K562 (cell line): ENCODE data around the gene SV2C. TPM values are rescaled to one million over a fixed set of nuclear protein-coding genes. Genes with fewer than 3 reads are reported as not detected.

Experiments
- BCOR ChIP-seq: fragments of 450-650 bp; IDR thresholded peaks from 2 replicates; pipeline ENCODE4 v1.6.1; 2016
- NFE2 ChIP-seq: IDR thresholded peaks from 2 replicates; pipeline ENCODE4 v1.6.1; 2014; ENCODE audit warnings: antibody characterized with exemption, low read depth
- USF1 ChIP-seq: sonication (generic); formaldehyde crosslinking; IDR thresholded peaks from 2 replicates; pipeline ENCODE4 v1.9.0; 2022; ENCODE audit warnings: mild to moderate bottlenecking, missing genetic modification reagents
- ZNF318 ChIP-seq, 2 experiments: fragments of 450-650 bp; IDR thresholded peaks; 2 replicates each; pipeline ENCODE4 v1.6.1; 2016; ENCODE audit warnings: mild to moderate bottlenecking in 2 of 2, borderline replicate concordance in 1 of 2, low read depth in 1 of 2, moderate library complexity in 1 of 2
- ZNF785 ChIP-seq: fragments of 250-450 bp; sonication (Bioruptor Pico); IDR thresholded peaks from 2 replicates; pipeline ENCODE4 v1.4.0; 2020; ENCODE audit warnings: mild to moderate bottlenecking
- polyA plus RNA-seq, 8 experiments: library from polyadenylated mRNA; depleted of rRNA in 4 of 8; stranded (reverse) in 5 of 8; unstranded in 3 of 8; fragments of >200 nt; fragmentation: Nextera tagmentation in 2 of 8; fragmentation: Illumina TruSeq in 1 of 8; extraction: Ambion mirVana in 2 of 8; extraction: Trizol in 1 of 8; gene quantifications; 2 replicates each; pipeline versions ENCODE4 v1.2.1 to v1.2.3, GENCODE V29; 2011 to 2014; ENCODE audit warnings: inconsistent platforms in 1 of 8, missing spikeins in 1 of 8
- total RNA-seq, 7 experiments: library from RNA; depleted of rRNA in 6 of 7; stranded (reverse); fragments of >200 nt in 6 of 7; fragmentation: Illumina TruSeq in 2 of 7; extraction: Trizol in 2 of 7; gene quantifications; 2 replicates each; pipeline versions ENCODE4 v1.2.1 to v1.2.3, GENCODE V29; 2011 to 2021; ENCODE audit warnings: low replicate concordance in 1 of 7
- TF ChIP-seq, protein P1 (sequence below): IDR thresholded peaks from 3 replicates; pipeline ENCODE4 v1.6.1; 2011; ENCODE audit warnings: borderline replicate concordance, mild to moderate bottlenecking, moderate library complexity; ENCODE audit not compliant: insufficient read length; ENCODE audit errors: extremely low read depth
- TF ChIP-seq, protein P2 (sequence below): fragments of 450-650 bp; conservative IDR thresholded peaks from 2 replicates; pipeline ENCODE4 v1.6.1; 2016; ENCODE audit warnings: missing genetic modification characterization, low read depth, mild to moderate bottlenecking, missing compliant biosample characterization, moderate library complexity

SV2C gene
- total and polyA plus RNA-seq, 9 of the 15 experiments (the other 6 are each of a cell fraction or from before 2014, with no cell fraction given), result 0.05 TPM; not detected in 8

DNA sequence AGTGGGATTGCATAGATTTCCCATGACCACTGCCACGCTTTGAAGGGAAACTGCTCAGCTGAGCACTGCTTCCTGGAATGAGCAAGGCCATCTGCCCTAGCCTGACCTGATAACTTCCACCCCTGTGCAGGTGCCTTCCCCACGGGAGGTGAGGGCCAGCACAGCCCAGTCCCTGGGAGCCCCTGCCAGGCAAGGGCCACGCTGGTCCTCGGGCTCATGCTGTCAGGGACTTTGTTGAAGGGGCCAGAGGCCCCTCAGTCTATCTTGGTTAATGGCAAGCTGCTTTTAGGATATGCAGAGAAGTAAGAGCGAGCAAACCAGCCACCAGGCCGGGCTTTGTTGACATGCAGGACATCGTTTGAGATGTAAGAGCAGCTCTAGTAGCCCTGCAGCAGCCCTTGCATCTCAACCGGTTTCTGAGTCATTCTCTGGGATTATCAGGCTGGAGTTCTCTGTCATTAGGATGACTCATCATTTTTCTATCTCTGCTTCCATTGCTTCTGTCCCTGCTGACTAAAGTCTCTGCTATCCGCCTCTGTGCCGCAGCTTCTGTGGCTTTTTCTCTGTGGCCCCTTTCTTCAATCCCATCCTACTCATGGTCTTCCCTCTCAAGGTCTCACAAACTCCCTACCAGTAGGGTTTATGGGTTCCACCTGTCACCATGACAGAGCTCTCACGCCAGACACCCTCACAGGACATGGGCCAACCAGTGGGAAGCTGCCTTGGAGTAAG, 289.3 kb downstream of the SV2C start (continued):
- TF ChIP-seq, protein P1, sequence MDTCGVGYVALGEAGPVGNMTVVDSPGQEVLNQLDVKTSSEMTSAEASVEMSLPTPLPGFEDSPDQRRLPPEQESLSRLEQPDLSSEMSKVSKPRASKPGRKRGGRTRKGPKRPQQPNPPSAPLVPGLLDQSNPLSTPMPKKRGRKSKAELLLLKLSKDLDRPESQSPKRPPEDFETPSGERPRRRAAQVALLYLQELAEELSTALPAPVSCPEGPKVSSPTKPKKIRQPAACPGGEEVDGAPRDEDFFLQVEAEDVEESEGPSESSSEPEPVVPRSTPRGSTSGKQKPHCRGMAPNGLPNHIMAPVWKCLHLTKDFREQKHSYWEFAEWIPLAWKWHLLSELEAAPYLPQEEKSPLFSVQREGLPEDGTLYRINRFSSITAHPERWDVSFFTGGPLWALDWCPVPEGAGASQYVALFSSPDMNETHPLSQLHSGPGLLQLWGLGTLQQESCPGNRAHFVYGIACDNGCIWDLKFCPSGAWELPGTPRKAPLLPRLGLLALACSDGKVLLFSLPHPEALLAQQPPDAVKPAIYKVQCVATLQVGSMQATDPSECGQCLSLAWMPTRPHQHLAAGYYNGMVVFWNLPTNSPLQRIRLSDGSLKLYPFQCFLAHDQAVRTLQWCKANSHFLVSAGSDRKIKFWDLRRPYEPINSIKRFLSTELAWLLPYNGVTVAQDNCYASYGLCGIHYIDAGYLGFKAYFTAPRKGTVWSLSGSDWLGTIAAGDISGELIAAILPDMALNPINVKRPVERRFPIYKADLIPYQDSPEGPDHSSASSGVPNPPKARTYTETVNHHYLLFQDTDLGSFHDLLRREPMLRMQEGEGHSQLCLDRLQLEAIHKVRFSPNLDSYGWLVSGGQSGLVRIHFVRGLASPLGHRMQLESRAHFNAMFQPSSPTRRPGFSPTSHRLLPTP, result no peak
- no peak for TF ChIP-seq ZNF785 (CRISPR knock-in tag)
- peak in 1 of 2 experiments; percentile 90; a peak in 2 of 4 replicates for TF ChIP-seq ZNF318 (IDR thresholded peaks at IDR 0.05; ENCODE audit: borderline replicate concordance in 1 of 2, low read depth in 1 of 2)
- TF ChIP-seq, protein P2, sequence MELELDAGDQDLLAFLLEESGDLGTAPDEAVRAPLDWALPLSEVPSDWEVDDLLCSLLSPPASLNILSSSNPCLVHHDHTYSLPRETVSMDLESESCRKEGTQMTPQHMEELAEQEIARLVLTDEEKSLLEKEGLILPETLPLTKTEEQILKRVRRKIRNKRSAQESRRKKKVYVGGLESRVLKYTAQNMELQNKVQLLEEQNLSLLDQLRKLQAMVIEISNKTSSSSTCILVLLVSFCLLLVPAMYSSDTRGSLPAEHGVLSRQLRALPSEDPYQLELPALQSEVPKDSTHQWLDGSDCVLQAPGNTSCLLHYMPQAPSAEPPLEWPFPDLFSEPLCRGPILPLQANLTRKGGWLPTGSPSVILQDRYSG, result no peak; the same call in 1 of the 2 replicates
- TF ChIP-seq NFE2, result peak; percentile 97
- peak; percentile 84 for TF ChIP-seq BCOR
- TF ChIP-seq USF1 (CRISPR knock-in tag), result no peak
